ENCODE results near the gene AHNAK.
"Not testable (repeated sequence)": the region's sequence is repeated elsewhere in the genome, so short reads cannot be mapped to it uniquely, and the experiment has no call there.

Gene AHNAK

DNA sequence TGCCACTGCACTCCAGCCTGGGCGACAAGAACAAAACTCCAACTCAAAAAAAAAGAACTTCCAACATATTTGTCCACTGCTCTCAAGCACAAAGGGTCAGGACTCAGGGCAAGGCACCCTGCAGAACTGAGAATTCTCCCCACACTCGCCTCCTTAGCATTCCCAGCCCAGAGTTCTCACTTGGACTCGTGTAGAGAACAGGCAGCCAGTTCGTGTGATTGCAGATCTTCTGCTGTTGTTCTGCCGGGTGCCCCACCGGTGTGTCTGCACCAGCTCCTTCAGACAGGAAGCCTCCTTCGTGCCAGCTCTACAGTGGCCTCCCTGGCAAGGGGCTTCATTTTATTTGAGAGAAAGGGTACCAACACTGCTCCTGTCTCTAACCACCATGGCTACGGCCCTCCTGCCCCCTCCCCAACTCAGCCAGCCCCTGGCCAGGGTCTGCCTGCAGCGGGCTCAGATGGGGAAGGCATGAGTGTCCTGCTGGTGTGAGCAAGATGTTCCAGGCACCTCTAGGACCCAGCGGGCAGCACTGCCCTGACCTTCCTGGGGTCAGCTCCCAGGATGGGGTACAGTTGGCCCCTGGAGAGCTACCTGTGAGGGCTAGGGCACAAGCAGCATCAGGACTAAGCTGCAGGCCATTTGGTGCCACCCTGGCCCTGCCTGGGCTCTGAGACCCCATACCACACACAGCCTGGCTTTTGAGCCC lies 147.3 kb downstream of the AHNAK start:
- no peak for TF ChIP-seq ZNF274 (IDR thresholded peaks at IDR 0.05; ENCODE audit: low read depth, low read length)
- no peak overlapping the region for H3K4me3 ChIP-seq (ENCODE audit: low read length)

DNA sequence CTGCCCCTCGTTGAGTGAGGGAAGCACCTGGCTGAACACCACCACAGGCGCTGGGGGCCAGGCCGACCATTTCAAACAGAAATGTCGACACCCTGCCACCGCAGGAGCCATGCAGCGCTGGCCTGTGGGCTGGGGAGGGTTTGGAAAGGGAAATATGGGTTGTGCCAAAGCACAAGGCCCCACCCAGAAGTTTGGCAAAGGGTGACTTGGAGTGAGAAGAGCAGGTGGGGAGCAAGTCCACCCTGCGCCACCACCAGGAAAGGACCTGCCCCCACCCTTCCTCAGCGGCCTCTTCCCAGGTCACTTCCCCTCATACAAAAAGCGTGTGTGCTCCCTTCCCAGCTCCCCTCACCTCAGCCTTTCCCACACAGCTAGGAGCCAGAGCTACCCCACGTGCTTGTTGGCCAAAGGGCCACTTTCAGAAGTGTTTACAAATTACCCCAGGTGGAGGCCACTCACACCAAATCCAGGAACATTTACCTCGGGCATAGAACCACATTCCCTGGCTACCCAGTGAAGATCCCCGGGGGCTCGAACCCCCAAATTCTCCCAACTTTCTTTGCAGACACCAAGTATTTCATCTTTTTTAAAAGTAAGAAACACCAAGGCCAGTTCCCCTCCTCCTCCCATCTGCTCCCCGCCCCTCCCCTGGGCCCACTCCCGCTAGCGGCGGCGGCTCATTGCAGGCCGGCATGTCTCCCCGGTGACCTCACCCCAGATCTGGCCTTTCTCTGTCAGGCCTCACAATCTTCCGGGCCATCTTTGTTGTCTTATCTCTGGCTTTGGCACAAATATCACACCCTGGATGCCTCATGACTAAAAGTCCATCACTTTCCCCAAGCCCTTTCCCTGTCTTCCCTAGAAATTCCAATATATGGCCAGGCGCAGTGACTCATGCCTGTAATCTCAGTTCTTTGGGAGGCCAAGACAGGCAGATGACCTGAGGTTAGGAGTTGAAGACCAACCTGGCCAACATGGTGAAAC lies 148.3 kb downstream of the AHNAK start:
- TF ChIP-seq ZNF274 (IDR thresholded peaks at IDR 0.05; ENCODE audit: low read depth, low read length): no peak
- no peak overlapping the region for H3K4me3 ChIP-seq (ENCODE audit: low read length)

DNA sequence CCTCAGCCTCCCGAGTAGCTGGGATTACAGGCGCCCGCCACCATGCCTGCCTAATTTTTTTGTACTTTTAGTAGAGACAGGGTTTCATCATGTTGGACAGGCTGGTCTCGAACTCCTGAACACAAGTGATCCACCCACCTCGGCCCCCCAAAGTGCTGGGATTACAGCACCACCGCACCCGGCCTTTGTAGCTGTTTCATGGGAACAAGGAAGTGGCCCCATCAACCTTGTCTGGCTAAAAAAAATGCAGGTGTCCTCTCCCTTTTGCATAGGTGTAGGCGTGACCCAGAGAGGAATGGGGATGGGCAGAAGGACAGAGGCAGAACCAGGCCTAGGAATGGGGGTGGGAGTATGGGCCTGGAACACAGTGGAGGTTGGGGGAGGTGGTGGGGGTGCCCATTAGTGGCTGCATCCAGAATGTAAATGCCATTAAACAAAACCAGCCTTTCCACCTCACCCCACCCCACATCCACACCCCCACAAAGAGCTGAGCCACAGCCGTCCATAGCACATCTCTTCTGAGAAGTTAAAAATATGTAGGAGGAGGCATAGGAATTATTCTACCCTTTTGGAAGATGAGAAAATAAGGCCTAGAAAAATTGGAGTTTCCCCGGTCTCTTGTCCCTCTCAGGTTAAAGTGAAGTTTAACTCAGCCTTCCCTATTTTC lies 150.6 kb downstream of the AHNAK start:
- H3K4me3 ChIP-seq (ENCODE audit: low read length): no peak overlapping the region
- no peak for TF ChIP-seq ZNF274 (IDR thresholded peaks at IDR 0.05; ENCODE audit: low read depth, low read length)

DNA sequence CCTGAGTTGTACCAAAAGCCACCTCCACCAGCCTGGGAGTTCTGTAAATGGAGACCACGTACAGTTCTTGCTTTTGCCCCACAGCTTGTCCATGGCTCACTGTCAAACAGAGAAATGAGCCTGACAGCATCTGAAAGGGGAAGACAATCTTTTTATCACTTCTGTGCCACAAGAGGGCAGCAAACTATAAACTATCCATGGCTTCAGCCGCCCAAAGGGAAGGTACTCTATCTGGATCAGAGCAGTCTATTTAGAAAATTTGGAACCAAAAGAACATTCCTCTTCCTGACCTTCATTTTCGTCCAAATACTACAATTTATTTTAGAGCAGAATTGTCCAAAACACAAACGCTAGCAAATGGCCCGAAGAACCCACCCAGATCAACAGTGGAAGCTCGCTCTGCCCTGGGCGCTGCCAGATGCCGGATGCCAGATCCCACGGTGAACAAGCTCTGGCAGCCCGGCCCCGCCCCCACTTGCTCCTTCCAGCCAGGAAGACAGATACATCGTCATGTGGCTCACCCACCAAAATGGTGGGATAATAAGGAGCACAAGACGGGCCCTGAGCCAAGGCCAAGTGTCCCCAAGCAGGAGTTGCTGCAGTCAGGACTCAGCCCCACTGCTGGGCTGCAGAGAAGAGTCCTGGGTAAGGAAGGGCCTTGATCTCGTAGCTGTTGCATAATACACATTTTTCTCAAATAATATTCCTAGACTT lies 151.6 kb downstream of the AHNAK start:
- TF ChIP-seq ZNF274 (IDR thresholded peaks at IDR 0.05; ENCODE audit: low read depth, low read length): no peak
- no peak overlapping the region for H3K4me3 ChIP-seq (ENCODE audit: low read length)

DNA sequence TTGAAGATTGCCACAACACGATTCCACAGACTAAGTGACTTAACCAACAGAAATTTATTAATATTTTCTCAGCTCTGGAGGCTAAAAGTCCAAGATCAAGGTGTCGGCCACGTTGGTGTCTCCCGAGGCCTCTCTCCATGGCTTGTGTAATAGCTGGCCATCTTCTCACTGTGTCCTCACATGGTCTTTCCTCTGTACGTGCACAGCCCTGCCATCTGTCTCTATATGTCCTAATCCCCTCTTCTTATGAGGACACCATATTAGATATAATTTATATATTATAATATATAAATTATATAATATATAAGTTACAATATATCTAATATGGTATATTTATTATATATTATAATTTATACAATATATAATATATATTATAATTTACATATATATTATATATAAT lies 152.9 kb downstream of the AHNAK start:
- TF ChIP-seq ZNF274 (IDR thresholded peaks at IDR 0.05; ENCODE audit: low read depth, low read length): no peak
- H3K4me3 ChIP-seq (ENCODE audit: low read length): no peak overlapping the region

DNA sequence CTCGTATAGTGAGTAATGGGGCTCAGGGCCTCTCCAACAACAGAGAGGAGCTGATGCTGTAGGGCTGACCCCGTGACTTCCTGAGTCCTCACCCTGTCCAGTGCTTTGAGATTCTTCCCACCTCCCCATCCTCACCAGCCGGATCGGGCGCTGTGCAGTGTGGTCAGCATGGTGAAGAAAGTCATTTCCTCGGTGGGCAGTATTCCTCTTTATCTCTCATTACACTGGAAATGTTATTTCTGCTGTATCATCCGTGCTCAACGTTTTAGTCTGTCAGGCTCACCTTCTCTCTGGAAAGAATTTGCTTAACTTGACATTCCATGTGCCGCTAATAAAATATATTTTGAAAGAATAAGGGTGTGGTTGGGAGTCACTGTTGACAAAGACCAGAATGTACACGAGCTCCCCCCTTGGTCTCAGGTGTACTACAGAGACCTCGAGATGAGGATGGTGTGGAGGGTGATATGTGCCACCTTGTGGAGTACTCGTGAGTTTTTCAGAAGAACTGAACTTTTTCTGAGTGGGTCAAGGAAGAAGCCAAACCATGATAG lies 153.5 kb downstream of the AHNAK start:
- TF ChIP-seq ZNF274 (IDR thresholded peaks at IDR 0.05; ENCODE audit: low read depth, low read length): no peak
- no peak overlapping the region for H3K4me3 ChIP-seq (ENCODE audit: low read length)

DNA sequence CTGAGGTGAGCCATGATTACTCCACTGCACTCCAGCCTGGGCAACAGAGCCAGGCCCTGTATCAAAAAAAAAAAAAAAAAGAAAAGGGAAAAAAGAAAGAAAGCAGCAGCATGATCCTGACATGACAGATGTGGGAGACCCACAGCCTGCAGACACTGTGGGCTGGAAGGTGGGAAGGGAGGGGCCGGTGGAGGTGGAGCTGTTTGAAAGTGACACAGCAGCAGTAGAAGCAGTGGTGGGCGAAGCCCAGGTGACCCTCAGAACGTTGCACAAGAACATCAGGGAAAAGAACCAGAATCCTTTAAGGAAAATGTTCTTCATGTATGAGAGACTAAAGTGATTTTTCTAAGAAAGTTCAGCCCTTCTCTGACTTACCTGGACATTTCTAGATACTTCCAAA lies 154.1 kb downstream of the AHNAK start:
- H3K4me3 ChIP-seq (ENCODE audit: low read length): no peak overlapping the region
- TF ChIP-seq ZNF274 (IDR thresholded peaks at IDR 0.05; ENCODE audit: low read depth, low read length): no peak

DNA sequence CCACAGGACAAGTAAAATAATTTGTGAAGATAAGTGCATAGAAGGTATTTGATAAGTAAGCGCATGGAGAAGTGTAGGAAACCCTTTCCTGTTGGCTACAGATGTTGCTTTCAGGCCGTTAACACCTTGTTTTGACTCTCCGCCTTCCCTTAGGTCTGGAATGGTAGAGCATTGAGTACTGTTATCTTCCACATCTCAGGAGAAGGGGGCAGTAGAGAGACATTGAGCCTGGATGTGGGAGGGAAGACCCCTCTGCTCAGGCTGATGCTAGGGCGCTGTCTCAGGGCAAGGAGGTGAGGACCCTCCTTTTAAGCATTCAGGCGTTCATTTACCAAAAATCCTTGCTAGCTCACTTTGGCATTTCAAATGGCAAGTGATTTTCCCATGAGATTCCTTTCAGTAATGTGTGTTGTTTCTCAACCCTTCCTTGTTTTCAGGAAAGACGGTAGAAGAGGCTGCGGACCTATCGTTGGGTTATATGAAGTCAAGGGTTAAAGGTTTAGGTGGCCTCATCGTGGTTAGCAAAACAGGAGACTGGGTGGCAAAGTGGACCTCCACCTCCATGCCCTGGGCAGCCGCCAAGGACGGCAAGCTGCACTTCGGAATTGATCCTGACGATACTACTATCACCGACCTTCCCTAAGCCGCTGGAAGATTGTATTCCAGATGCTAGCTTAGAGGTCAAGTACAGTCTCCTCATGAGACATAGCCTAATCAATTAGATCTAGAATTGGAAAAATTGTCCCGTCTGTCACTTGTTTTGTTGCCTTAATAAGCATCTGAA lies 154.8 kb downstream of the AHNAK start:
- no peak for TF ChIP-seq ZNF274 (IDR thresholded peaks at IDR 0.05; ENCODE audit: low read depth, low read length)

DNA sequence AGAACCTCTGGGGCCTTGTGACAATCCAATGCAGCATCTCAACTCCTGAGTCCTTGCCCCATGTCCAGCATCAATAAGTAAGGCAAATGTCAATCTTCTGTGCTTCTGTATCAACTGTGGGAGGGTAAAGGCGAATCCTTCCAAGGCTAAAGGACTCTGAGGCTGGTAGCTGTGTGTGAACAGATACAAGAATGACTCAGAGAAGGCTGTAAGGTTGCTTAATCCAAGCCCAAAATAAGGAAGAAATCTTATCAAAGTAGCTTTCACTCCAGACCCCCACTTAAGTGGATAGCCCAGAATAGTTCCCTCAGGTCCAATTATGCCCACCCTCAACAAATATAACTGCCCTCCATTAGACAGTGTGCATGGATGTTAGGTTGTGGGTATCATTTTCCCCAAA lies 155.9 kb downstream of the AHNAK start:
- no peak overlapping the region for H3K4me3 ChIP-seq (ENCODE audit: low read length)
- no peak for TF ChIP-seq ZNF274 (IDR thresholded peaks at IDR 0.05; ENCODE audit: low read depth, low read length)

More for the DNA sequence above, 154.8 kb downstream of the AHNAK start:
- no peak overlapping the region for H3K4me3 ChIP-seq (ENCODE audit: low read length)

DNA sequence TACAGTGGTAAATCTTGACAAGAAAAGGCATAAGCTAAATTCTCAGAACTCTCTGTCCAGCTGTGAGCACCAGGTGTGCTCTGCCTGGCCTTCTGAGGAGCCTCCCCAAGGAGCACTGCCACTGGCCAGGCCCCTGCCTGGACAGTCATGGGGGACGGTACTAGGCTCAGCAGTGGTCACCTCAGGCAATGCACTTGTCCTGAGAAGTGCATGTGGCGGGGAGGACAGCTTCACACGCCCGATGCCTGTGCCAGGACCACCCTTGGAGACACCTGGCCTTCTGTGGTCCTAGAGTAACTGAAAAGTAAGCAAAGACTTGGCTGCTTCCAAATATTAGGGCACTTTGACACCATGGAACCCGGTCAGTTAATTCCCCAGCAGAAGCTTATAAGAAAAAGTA lies 156.4 kb downstream of the AHNAK start:
- TF ChIP-seq ZNF274 (IDR thresholded peaks at IDR 0.05; ENCODE audit: low read depth, low read length): no peak
- H3K4me3 ChIP-seq (ENCODE audit: low read length): no peak overlapping the region

DNA sequence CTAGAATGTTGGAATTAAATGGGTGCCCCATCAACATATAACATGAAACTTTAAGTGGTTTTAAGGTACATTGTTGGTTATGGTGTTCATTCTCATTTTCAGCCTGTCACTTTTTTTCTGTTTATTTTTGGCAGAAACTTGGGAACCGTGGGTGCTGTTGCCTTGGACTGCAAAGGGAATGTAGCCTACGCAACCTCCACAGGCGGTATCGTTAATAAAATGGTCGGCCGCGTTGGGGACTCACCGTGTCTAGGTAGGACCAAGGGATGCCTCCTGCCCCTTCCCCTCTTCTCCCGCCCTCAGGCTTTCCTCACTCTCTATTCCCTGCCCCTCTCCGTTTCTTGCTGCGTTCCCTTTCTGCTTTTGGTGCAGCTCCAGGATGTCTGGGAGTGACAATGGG lies 157.6 kb downstream of the AHNAK start:
- TF ChIP-seq ZNF274 (IDR thresholded peaks at IDR 0.05; ENCODE audit: low read depth, low read length): no peak
- no peak overlapping the region for H3K4me3 ChIP-seq (ENCODE audit: low read length)

DNA sequence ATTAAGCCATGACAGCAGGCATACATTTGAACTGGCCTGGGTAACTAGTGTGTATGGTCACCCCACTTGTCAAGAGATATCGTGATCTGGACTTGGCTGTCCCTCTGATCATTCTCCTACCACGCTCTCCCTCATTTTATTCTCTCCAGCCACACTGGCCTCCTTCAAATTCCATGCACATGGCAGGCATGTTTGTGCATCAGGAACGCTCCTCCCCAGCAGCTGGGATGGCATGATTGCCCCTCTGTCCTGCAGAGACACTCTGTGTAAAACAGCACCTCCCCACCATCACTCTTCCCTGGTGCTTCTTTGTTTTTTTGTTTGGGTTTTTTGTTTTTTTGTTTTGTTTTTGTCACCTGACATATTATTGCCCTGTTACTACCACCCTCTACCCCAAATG lies 159.2 kb downstream of the AHNAK start:
- no peak overlapping the region for H3K4me3 ChIP-seq (ENCODE audit: low read length)
- TF ChIP-seq ZNF274 (IDR thresholded peaks at IDR 0.05; ENCODE audit: low read depth, low read length): no peak

DNA sequence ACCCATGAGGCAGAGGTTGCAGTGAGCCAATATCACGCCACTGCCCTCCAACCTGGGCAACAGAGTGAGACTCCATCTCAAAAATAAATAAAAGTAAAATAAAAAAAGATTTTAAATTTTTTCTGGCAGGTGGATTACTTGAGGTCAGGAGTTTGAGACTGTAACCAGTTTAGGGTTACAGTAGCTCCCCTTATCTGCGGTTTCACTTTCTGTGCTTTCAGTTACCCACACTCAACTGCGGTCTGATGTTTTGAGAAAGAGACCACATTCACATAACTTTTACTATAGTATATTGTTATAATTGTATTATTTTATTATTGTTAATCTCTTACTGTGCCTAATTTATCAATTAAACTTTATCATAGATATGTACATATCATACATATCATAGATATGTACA lies 160.5 kb downstream of the AHNAK start:
- not testable (repeated sequence) for H3K4me3 ChIP-seq (ENCODE audit: low read length)
